ENCODE measurements around the gene CACNA1F. TPM values are rescaled to one million over a fixed set of nuclear protein-coding genes. Genes with fewer than 3 reads are reported as not detected.
A peak's percentile ranks its signal among the peaks of the same experiment; 100 is the strongest.

Gene CACNA1F
- total RNA-seq, 1 experiment from 2014 or later = 0.05 TPM

DNA sequence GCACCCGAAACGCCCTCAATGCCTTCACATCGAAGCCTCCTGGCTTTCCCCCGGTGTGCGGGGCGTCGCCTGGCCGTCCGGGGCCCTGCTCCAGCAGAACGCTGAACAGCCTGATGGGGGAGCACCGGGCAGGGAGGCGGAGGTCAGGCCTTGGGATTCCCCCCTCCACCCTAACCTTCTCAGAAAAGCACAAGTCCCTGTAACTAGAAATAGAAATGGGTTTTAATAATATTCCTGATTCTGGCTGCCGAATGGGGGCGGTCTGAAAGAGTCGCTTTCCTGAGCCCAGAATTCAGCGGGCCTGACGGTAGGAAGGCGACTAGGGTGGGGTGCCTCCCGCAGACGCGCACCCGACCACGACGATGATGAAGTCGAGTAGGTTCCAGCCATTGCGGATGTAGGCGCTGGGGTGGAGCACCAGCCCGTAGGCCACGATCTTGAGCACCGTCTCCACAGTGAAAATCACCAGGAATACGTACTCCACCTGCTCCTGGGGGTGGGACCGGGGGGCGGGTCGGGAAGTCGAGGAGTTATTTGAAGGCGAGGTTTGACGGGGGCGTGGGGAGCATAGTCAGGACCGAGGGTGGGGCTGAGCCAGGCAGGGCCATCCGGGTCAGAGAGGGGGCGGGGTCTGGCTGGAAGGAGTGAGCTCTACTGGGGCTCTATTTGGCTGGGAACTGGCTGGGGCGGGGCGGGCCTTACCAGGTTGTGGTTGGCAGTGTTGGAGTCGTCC is 2.5 kb downstream of the CACNA1F start:
- Histone ChIP-seq H3K4me1 (no peaks in the 10 kb centered on the region), H3K4me3 (ENCODE audit: low read depth, low read length) (peak overlapping the region; percentile 46), H3K9me3 (no peaks in the 10 kb centered on the region), H3K27me3 (replicated peaks; ENCODE audit: control insufficient read depth, insufficient read depth, low read length) (no peaks in the 10 kb centered on the region), H3K36me3 (ENCODE audit: control insufficient read depth, insufficient read depth, low read length) (no peaks in the 10 kb centered on the region)
- Mint-ChIP-seq H3K9me3 (ENCODE audit: unreplicated experiment) (no peaks in the 10 kb centered on the region), H3K36me3 (ENCODE audit: insufficient read depth, unreplicated experiment) (peaks cover 6% of the 10 kb centered on the region), H3K4me3 (ENCODE audit: unreplicated experiment) (peak overlapping the region; percentile 68), H3K27me3 (ENCODE audit: insufficient read depth, unreplicated experiment) (no peaks in the 10 kb centered on the region), H3K27ac (ENCODE audit: unreplicated experiment) (no peak overlapping the region), H3K4me1 (ENCODE audit: low read depth, unreplicated experiment) (no peaks in the 10 kb centered on the region)
- TSS peak; percentile 53 for BruUV-seq (replicated peaks)
- intact Hi-C loops (cut with micrococcal nuclease; ENCODE audit: unreplicated experiment) = loop anchor here (10.0 kb wide), 1 partner anchor 56 kb away; the partner anchor contains the start of gene PLP2
- ChIA-PET CTCF (no interaction called here), POLR2A (interaction anchor here (1.0 kb wide), 1 partner anchor 40 kb away, joined by 3 read pairs; no protein-coding TSS in a partner anchor)
- TF ChIP-seq, protein P1, sequence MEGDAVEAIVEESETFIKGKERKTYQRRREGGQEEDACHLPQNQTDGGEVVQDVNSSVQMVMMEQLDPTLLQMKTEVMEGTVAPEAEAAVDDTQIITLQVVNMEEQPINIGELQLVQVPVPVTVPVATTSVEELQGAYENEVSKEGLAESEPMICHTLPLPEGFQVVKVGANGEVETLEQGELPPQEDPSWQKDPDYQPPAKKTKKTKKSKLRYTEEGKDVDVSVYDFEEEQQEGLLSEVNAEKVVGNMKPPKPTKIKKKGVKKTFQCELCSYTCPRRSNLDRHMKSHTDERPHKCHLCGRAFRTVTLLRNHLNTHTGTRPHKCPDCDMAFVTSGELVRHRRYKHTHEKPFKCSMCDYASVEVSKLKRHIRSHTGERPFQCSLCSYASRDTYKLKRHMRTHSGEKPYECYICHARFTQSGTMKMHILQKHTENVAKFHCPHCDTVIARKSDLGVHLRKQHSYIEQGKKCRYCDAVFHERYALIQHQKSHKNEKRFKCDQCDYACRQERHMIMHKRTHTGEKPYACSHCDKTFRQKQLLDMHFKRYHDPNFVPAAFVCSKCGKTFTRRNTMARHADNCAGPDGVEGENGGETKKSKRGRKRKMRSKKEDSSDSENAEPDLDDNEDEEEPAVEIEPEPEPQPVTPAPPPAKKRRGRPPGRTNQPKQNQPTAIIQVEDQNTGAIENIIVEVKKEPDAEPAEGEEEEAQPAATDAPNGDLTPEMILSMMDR (IDR thresholded peaks at IDR 0.05; ENCODE audit: insufficient read depth in 1 of 2, low read depth in 1 of 2, low read length in 1 of 2, severe bottlenecking in 1 of 2, unreplicated experiment in 1 of 2) = peak; percentile 10 to 21
- peak; percentile 71 to 74 for DNase-seq

- H3K4me3 ChIP-seq (ENCODE audit: low read depth, low read length) = no peak overlapping the region
- Mint-ChIP-seq H3K4me1 (ENCODE audit: low read depth, unreplicated experiment) (no peaks in the 10 kb centered on the region), H3K27ac (ENCODE audit: unreplicated experiment) (no peak overlapping the region), H3K9me3 (ENCODE audit: unreplicated experiment) (no peaks in the 10 kb centered on the region), H3K27me3 (ENCODE audit: insufficient read depth, unreplicated experiment) (peaks cover 4% of the 10 kb centered on the region), H3K36me3 (ENCODE audit: insufficient read depth, unreplicated experiment) (no peaks in the 10 kb centered on the region), H3K4me3 (ENCODE audit: unreplicated experiment) (no peak overlapping the region)
- no peaks in the 10 kb centered on the region for H3K9me3 ChIP-seq
- DNase-seq = no peak
- TF ChIP-seq, protein P1 (IDR thresholded peaks at IDR 0.05; ENCODE audit: insufficient read depth in 1 of 2, low read depth in 1 of 2, low read length in 1 of 2, severe bottlenecking in 1 of 2, unreplicated experiment in 1 of 2) = no peak
- ChIA-PET POLR2A (no interaction called here), CTCF (no interaction called here)
- intact Hi-C loops (cut with micrococcal nuclease; ENCODE audit: unreplicated experiment) = no loop called here
- H3K27me3 ChIP-seq (replicated peaks; ENCODE audit: control insufficient read depth, insufficient read depth, low read length) = no peaks in the 10 kb centered on the region
- H3K36me3 ChIP-seq (ENCODE audit: control insufficient read depth, insufficient read depth, low read length) = no peaks in the 10 kb centered on the region
- H3K4me1 ChIP-seq = no peaks in the 10 kb centered on the region
- no TSS peak for BruUV-seq (replicated peaks)
Measured at GRCh38 chrX:49228185-49228584, 5.0 kb downstream of the CACNA1F start.

DNA sequence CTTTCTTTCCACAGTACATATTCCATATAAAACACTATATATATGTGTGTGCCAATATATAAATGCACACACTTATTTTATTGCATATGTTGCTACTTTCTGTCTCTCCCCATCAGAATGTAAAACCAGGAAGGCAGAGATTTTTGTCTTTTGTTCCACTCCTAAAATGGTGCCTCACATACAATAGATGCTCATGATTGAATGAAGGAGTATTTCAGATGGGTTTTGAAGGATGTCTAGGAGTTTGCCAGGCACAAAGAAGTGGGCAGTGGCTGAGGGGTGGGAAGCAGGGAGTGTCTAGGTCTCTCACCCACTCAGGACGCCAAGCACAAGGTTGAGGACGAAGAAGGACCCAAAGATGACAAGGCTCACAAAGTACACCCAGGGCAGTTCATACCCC is 5.4 kb downstream of the CACNA1F start:
- H3K4me3 Mint-ChIP-seq (ENCODE audit: unreplicated experiment) = no peak overlapping the region
- H3K27me3 Mint-ChIP-seq (ENCODE audit: insufficient read depth, unreplicated experiment) = peaks cover 4% of the 10 kb centered on the region
- ChIA-PET POLR2A (interaction anchor here (0.6 kb wide), 1 partner anchor 37 kb away, joined by 3 read pairs; no protein-coding TSS in a partner anchor), CTCF (no interaction called here)
- no peaks in the 10 kb centered on the region for H3K36me3 Mint-ChIP-seq (ENCODE audit: insufficient read depth, unreplicated experiment)
- H3K36me3 ChIP-seq (ENCODE audit: control insufficient read depth, insufficient read depth, low read length) = no peaks in the 10 kb centered on the region
- TF ChIP-seq, protein P1 (IDR thresholded peaks at IDR 0.05; ENCODE audit: insufficient read depth in 1 of 2, low read depth in 1 of 2, low read length in 1 of 2, severe bottlenecking in 1 of 2, unreplicated experiment in 1 of 2) = no peak
- H3K4me1 ChIP-seq = no peaks in the 10 kb centered on the region
- BruUV-seq (replicated peaks) = no TSS peak
- no peak overlapping the region for H3K4me3 ChIP-seq (ENCODE audit: low read depth, low read length)
- no peaks in the 10 kb centered on the region for H3K9me3 ChIP-seq
- intact Hi-C loops (cut with micrococcal nuclease; ENCODE audit: unreplicated experiment) = no loop called here
- H3K27me3 ChIP-seq (replicated peaks; ENCODE audit: control insufficient read depth, insufficient read depth, low read length) = no peaks in the 10 kb centered on the region
- H3K27ac Mint-ChIP-seq (ENCODE audit: unreplicated experiment) = no peak overlapping the region
- no peaks in the 10 kb centered on the region for H3K9me3 Mint-ChIP-seq (ENCODE audit: unreplicated experiment)
- no peak for DNase-seq
- no peaks in the 10 kb centered on the region for H3K4me1 Mint-ChIP-seq (ENCODE audit: low read depth, unreplicated experiment)
